RWPE1 (cell line): ENCODE results near the gene FBLN1.

ENCODE experiments used
- CTCF ChIA-PET: fragments of 350-600 bp; sonication (Branson Sonifier 250); formaldehyde crosslinking; extraction: SDS; loops from one replicate; lab custom pipeline; 2021; lab: Yijun Ruan, JAX
- POLR2A ChIA-PET: fragments of 400-600 bp; formaldehyde crosslinking; extraction: SDS; loops from one replicate; lab custom pipeline; 2020; ENCODE audit warnings: antibody characterized with exemption; ENCODE audit not compliant: low non-redundant PET; lab: Yijun Ruan, JAX
- DNase-seq: peaks from one replicate; pipeline ENCODE4 v3.0.0; 2012; ENCODE audit warnings: low spot score
- H3K27ac ChIP-seq: fragments of 450-650 bp; 2 replicates; pipeline ENCODE4 v1.5.1; 2017
- CTCF ChIP-seq: fragments of 450-650 bp; conservative IDR thresholded peaks from 2 replicates; pipeline ENCODE4 v1.5.1; 2017; ENCODE audit warnings: low read depth, mild to moderate bottlenecking

The FBLN1 gene

GRCh38 chr22:45579806-45580725 is 77.4 kb downstream of the FBLN1 start:
- H3K27ac ChIP-seq, result no peak overlapping the region
- no peak for DNase-seq
- ChIA-PET POLR2A (no interaction called here), CTCF (no interaction called here)
- TF ChIP-seq CTCF, result no peak

- DNase-seq, result no peak
- H3K27ac ChIP-seq, result no peak overlapping the region
- POLR2A ChIA-PET, result no interaction called here
- TF ChIP-seq CTCF, result no peak
- CTCF ChIA-PET, result no interaction called here
Measured at GRCh38 chr22:45580726-45581381, 78.2 kb downstream of the FBLN1 start.

GRCh38 chr22:45581549-45582080 is 78.9 kb downstream of the FBLN1 start:
- ChIA-PET POLR2A (no interaction called here), CTCF (no interaction called here)
- no peak for DNase-seq
- no peak overlapping the region for H3K27ac ChIP-seq
- no peak for TF ChIP-seq CTCF

- ChIA-PET POLR2A (no interaction called here), CTCF (no interaction called here)
- DNase-seq, result no peak
Measured at GRCh38 chr22:45582236-45582954, 79.7 kb downstream of the FBLN1 start.

GRCh38 chr22:45582955-45583320 is 80.3 kb downstream of the FBLN1 start:
- no peak for TF ChIP-seq CTCF
- no peak overlapping the region for H3K27ac ChIP-seq
- CTCF ChIA-PET, result interaction anchor here (1.0 kb wide), 1 partner anchor 62 kb away, joined by 6 read pairs; no protein-coding TSS in a partner anchor
- POLR2A ChIA-PET, result no interaction called here
- no peak for DNase-seq

More at GRCh38 chr22:45582236-45582954, 79.7 kb downstream of the FBLN1 start:
- no peak for TF ChIP-seq CTCF
- no peak overlapping the region for H3K27ac ChIP-seq

- CTCF ChIA-PET, result interaction anchor here (1.0 kb wide), 1 partner anchor 62 kb away, joined by 6 read pairs; no protein-coding TSS in a partner anchor
- TF ChIP-seq CTCF, result no peak
- DNase-seq, result no peak
- POLR2A ChIA-PET, result no interaction called here
- no peak overlapping the region for H3K27ac ChIP-seq
Measured at GRCh38 chr22:45583504-45583903, 80.8 kb downstream of the FBLN1 start.
